HG02678 (cell line): ENCODE results near the gene SSUH2.
"Not testable (repeated sequence)": the region's sequence is repeated elsewhere in the genome, so short reads cannot be mapped to it uniquely, and the experiment has no call there.

Experiments used
- ATAC-seq: cut with Tn5 transposase; IDR thresholded peaks from one replicate; pipeline ENCODE4 v1.9.1; 2021; ENCODE audit warnings: mild to moderate bottlenecking, moderate library complexity; ENCODE audit not compliant: unreplicated experiment

The SSUH2 gene

GRCh38 chr3:8644748-8645390 lies at the start of gene SSUH2:
SSUH2 (minus strand) TSS chr3:8644798; CDS start chr3:8644758, 40 bp downstream.
- no peak for ATAC-seq

DNA sequence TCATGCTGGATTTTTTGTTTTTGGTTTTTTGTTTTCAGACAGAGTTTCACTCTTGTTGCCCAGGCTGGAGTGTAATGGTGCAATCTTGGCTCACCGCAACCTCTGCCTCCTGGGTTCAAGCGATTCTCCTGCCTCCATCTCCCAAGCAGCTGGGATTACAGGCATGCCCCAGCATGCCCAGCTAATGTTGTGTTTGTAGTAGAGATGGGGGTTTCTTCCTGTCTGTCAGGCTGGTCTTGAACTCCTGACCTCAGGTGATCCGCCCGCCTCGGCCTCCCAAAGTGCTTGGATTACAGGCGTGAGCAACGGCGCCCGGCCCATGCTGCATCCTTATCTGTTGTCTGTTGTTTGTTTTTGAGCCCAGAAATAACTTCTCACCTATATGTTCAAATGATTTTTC lies 46.7 kb upstream of the SSUH2 start:
- not testable (repeated sequence) for ATAC-seq

DNA sequence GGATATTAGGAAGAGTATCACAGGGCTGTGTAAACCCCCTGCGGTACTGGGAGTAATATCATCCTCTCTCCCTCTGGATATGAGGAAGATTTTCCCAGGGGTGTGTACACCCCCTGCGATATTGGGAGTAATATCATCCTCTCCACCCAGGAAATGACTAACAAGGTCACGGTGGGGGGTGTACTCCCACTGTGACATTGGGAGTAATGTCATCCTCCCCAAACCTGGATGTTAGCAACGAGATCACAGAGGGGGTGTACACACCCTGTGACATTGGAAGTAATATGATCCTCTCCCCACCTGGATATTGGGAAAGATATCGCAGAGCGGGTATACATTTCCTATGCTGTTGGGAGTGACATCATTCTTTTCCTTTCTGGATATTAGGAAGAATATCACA lies 40.4 kb upstream of the SSUH2 start:
- not testable (repeated sequence) for ATAC-seq

GRCh38 chr3:8682850-8683574 lies 38.4 kb upstream of the SSUH2 start:
- not testable (repeated sequence) for ATAC-seq

- ATAC-seq = not testable (repeated sequence)
Measured at GRCh38 chr3:8681881-8682538, 37.4 kb upstream of the SSUH2 start.

DNA sequence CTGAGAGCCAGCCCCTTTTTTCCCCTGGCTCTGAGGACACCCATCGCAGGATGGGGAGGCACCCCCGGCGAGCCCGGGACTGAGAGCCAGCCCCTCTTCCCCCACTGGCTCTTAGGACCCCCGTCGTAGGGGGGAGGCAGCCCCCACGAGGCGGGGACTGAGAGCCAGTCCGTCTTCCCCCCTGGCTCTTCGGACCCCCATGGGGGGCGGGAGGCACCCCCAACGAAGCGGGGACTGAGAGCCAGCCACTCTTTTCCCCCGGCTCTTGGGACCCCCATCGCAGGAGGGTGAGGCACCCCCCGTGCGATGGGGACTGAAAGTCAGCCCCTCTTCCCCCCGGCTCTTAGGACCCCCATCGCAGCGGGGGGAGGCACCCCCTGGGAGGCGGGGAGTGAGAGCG lies 36.8 kb upstream of the SSUH2 start:
- ATAC-seq = no peak

DNA sequence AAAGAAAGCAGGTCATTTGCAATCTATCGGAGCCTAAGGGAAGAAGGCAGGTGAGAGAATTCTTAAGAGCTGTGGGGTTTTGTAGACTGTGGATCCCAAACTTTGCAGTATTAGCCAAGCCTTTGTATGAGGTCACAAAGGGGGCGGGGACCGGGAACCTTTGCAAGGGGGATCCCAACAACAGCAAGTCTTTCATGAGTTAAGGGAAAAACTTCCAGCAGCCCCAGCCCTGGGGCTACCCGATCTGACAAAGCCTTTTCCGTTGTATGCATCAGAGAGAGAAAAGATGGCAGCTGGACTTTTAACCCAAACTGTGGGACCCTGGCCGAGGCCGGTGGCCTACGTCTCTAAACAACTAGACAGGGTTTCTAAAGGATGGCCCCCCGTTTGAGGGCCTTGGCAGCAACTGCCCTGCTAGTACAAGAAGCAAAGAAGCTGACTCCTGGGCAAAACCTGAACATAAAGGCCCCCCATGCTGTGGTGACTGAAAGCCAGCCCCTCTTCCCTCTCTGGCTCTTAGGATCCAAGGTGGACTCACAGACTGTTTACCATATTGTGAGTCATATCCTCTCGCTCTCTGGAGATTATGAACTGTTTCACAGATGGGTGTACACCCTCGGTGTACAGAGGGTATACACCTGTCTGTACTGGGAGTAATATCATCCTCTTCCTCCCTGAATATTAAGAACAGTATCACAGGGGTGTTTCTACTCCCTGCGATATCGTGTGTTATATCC lies 35.4 kb upstream of the SSUH2 start:
- not testable (repeated sequence) for ATAC-seq

DNA sequence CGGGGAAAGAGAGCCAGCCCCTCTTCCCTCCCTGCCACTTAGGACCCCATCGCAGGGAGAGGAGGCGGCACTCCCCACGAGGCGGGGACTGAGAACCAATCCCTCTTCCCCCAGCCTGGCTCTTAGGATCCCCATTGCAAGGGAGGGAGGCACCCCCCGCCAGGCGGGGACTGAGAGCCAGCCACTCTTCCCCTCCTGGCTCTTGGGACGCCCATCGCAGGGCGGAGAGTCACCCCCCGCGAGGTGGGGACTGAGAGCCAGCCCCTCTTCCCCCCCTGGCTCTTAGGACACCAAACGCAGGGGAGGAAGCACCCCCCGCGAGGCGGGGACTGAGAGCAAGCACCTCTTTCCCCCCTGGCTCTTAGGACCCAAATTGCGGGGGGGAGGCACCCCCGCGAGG lies 34.2 kb upstream of the SSUH2 start:
- ATAC-seq = no peak

DNA sequence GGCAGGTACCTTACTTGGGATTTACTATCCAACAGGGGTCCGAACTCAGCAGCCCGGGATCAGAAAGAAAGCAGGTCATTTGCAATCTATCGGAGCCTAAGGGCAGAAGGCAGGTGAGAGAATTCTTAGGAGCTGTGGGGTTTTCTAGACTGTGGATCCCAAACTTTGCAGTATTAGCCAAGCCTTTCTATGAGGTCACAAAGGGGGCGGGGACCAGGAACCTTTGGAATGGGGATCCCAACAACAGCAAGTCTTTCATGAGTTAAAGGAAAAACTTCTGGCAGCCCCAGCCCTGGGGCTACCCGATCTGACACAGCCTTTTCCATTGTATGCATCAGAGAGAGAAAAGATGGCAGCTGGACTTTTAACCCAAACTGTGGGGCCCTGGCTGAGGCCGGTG lies 32.7 kb upstream of the SSUH2 start:
- not testable (repeated sequence) for ATAC-seq

GRCh38 chr3:8675591-8675990 lies 31.0 kb upstream of the SSUH2 start:
- not testable (repeated sequence) for ATAC-seq

DNA sequence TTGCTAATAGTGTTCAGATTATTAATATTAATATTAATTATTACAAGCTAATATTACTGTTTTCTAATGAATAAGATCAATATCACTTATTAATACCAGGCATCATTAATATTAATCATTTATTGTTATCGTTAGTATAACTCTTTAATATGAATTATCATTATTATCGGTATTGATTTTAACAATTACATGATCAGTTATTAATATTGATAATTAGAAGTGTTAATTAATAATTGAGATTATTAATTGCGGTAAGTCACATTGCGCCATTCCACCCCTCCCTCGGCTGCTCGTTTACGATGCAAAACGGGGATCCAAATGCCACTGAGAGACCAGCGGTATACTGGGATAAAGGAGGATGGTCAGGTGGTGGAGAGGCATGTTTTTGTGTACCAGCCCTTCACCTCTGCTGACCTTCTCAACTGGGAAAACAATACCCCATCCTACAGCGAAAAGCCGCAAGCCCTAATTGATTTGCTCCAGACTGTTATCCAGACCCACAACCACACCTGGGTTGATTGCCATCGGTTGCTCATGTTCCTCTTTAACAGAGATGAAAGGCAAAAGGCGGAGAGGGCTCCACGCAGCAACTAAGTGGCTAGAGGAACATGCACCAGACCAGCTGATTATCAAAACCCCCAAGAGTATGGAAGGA lies 28.6 kb upstream of the SSUH2 start:
- no peak for ATAC-seq

DNA sequence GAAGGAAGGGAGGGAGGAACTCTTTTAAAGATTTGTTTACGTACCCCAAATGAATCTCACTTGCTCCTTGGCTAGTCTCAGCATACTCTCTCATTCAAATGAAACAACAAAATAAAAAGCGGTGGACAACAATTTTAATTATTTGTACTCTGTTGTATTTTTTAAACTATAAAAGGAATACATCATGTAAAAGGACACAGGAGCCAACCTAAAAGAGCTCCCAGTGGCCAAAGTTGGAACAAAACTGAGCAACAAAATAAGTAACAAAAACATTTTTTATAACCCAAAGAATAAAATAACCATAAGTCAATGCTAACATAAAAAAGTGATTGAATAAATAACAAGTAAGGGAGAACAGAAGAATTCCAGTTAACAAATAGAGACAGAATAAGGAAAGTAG lies 24.4 kb upstream of the SSUH2 start:
- no peak for ATAC-seq

DNA sequence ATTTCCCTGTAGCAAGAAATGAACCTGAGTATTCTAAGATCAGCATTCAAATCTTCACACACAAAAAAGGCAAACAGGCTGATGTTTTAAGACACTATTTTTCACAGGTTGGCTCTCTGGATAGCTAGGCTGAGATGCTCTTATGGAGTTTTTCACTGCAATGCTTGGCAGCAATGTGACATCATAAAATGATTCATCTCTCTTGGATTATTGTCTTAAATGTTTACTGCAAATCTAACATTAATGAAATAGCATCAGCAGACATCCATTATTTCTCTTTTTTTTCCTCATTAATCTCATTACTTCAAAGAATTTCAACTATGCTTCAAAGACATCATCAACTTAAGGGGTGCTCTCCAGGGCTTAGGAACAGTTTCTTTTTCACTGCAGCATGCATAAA lies 23.6 kb upstream of the SSUH2 start:
- ATAC-seq = no peak

DNA sequence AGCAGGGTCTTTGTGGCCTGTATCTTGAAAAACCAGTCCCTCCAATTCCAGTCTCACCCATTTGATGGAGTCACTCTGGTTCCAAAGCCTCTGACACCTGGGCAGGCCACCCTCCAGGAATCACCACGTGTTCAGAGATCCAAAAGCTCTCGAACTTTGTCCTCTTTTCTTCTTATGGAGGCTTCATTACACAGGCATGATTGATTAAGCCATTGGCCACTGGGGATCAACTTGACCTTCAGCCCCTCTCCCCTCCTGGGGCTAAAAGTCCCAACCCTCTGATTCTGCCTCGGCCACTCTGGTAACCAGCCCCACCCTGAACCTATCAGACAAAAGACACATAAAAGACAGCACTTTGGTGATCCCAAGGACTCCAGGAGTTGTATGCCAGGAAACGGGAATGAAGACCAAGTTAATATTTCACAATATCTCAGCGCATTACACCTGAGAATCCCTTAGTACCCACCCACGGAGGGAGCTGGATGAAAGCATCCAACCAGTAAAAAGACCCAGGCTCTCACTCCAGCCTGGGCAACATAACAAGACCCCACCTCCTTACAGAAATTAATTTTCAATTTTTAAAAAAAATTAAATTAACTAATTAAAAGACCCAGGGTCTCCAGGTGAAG lies 23.0 kb upstream of the SSUH2 start:
- ATAC-seq = no peak

DNA sequence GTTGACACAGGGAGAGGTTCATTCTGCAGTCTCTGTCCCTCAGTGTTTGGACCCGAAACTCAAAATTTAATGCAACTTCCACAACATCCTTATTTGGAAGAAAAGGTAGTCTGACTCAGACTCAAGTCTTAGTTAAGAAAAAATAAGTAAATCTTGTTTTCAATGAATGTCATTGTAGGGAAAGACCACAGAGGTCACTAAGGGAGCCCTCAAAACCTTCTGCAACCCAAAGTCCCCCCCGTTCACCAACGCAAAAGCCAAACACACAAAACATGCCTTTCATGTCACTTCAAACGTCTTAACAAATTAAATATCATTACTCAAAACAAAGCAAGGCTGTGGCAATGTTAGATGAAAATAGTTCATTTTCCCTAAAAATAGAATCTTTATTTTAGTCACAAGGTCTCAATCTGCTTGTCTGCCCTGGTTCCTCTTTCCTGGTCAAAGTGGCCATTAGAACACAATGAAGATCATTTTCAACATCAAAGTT lies 20.9 kb upstream of the SSUH2 start:
- peak; percentile 69 for ATAC-seq

DNA sequence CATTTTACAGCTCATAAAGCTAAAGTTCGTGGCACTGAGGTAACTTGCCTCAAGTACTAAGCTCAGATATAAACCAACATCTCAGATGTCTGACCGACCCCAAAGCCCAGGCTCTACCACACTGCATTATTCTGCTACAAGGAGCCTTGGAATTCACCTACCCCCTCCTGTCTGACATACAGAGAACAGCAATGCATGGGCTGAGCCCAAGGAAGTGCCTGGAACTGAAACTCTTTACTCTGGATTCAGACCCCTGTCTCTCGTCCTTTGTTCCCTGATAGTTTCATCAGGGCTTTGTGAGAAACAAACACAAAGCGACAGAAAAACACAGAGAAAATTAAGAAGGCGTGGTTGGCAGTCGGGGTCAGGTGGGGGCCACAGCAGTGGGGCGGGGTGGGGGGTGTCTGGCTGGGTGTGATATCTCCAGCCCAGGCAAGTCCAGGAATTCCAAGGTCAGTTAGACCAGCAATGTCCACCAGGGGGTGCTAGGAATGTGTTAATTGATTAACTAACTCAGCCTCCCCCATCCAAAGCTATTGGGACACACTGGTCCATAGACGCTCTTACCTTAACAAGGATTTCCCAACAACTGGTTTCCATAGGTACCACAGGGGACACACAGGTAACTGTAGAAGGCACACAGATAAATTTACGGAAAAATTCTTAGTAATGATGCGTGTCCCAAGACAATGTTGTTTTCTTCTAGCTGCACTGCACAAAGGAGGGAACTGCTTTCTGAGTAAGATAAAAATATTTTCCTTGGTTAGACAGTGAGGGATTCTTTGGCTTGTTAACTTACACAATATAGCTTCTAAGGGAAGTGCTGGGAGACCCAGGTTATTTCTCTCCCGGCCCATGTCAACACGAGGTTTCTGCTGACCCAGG lies 18.8 kb upstream of the SSUH2 start:
- peak; percentile 27 for ATAC-seq

- no peak for ATAC-seq
Measured at GRCh38 chr3:8662594-8662993, 18.0 kb upstream of the SSUH2 start.

GRCh38 chr3:8660175-8661118 lies 15.8 kb upstream of the SSUH2 start:
- ATAC-seq = no peak
